Bronchial epithelial cell (primary cell): ENCODE results near the gene ATXN2. TPM values are rescaled to one million over a fixed set of nuclear protein-coding genes. Genes with fewer than 3 reads are reported as not detected.

Experiments used
- DNase-seq: peaks from one replicate; pipeline ENCODE4 v3.0.0-alpha.2; 2010; ENCODE audit warnings: low read depth
- FAIRE-seq: peaks from 2 replicates; lab custom pipeline; 2011; peaks lifted over from hg19 to GRCh38; lab: Jason Lieb, UNC
- H3K27me3 ChIP-seq: 2 replicates; pipeline ENCODE4 v1.5.1; 2011; ENCODE audit warnings: low read length; ENCODE audit not compliant: control insufficient read depth, insufficient read depth
- H3K36me3 ChIP-seq: 2 replicates; pipeline ENCODE4 v1.5.1; 2011; ENCODE audit warnings: low read length; ENCODE audit not compliant: control insufficient read depth, insufficient read depth
- H3K4me3 ChIP-seq: 2 replicates; pipeline ENCODE4 v1.5.1; 2011; ENCODE audit warnings: mild to moderate bottlenecking, low read depth, low read length, control low read depth
- CTCF ChIP-seq: IDR thresholded peaks from 2 replicates; pipeline ENCODE4 v1.5.1; 2011; ENCODE audit warnings: mild to moderate bottlenecking, moderate library complexity, low read length, control low read depth, inconsistent platforms; ENCODE audit not compliant: insufficient read depth, severe bottlenecking
- total RNA-seq: library from RNA; depleted of rRNA; stranded (reverse); fragments of >200 nt; gene quantifications from 2 replicates; pipeline ENCODE4 v1.2.1, GENCODE V29; 2014

The ATXN2 gene
- total RNA-seq, 1 donor from 2014 or later: 8.7 TPM

- FAIRE-seq: no peak
- Histone ChIP-seq H3K36me3 (peaks cover 2% of the 10 kb centered on the region), H3K4me3 (no peak overlapping the region), H3K27me3 (no peaks in the 10 kb centered on the region)
- DNase-seq: no peak
- TF ChIP-seq CTCF: no peak
These were observed 159.4 kb downstream of the ATXN2 start for GRCh38 chr12:111439657-111440151.

- DNase-seq: peak; percentile 84
- no peaks in the 10 kb centered on the region for H3K27me3 ChIP-seq
- FAIRE-seq: no peak
- no peak overlapping the region for H3K4me3 ChIP-seq
- peaks cover 2% of the 10 kb centered on the region for H3K36me3 ChIP-seq
- TF ChIP-seq CTCF: no peak
These were observed 160.6 kb downstream of the ATXN2 start for GRCh38 chr12:111438481-111438880.

- TF ChIP-seq CTCF: no peak
- DNase-seq (peak; percentile 89), FAIRE-seq (no peak)
- no peaks in the 10 kb centered on the region for H3K27me3 ChIP-seq
- peaks cover 2% of the 10 kb centered on the region for H3K36me3 ChIP-seq
- no peak overlapping the region for H3K4me3 ChIP-seq
These were observed 161.2 kb downstream of the ATXN2 start for GRCh38 chr12:111437816-111438454.

GRCh38 chr12:111436811-111437210 lies 162.3 kb downstream of the ATXN2 start:
- H3K36me3 ChIP-seq: peaks cover 2% of the 10 kb centered on the region
- H3K4me3 ChIP-seq: no peak overlapping the region
- FAIRE-seq: no peak
- no peak for DNase-seq
- no peaks in the 10 kb centered on the region for H3K27me3 ChIP-seq
- TF ChIP-seq CTCF: no peak

GRCh38 chr12:111436266-111436665 lies 162.8 kb downstream of the ATXN2 start:
- Histone ChIP-seq H3K36me3 (peaks cover 2% of the 10 kb centered on the region), H3K4me3 (no peak overlapping the region), H3K27me3 (no peaks in the 10 kb centered on the region)
- DNase-seq (no peak), FAIRE-seq (no peak)
- TF ChIP-seq CTCF: no peak

- no peak for TF ChIP-seq CTCF
- Histone ChIP-seq H3K4me3 (no peak overlapping the region), H3K36me3 (peaks cover 2% of the 10 kb centered on the region), H3K27me3 (no peaks in the 10 kb centered on the region)
- DNase-seq (no peak), FAIRE-seq (no peak)
These were observed 163.4 kb downstream of the ATXN2 start for GRCh38 chr12:111435661-111436201.
